Left lung (tissue), 10 donors: Measurements from ENCODE around the gene ATP10A. TPM values are rescaled to one million over a fixed set of nuclear protein-coding genes. Genes with fewer than 3 reads are reported as not detected.

Experiments
- ATAC-seq: fragments of 200-7000 bp; cut with Tn5 transposase; one replicate; pipeline ENCODE4 v1.9.1; 2020; ENCODE audit warnings: moderate library complexity
- DNase-seq, 4 donors: peaks; one replicate each; pipeline ENCODE4 v3.0.0-alpha.2; 2013 to 2020
- H3K27ac ChIP-seq, 2 donors: fragments of 200-600 bp; sonication (generic) in 1 of 2; one replicate each; pipeline versions ENCODE4 v1.5.0 to v1.8.0; 2020 to 2021
- H3K27me3 ChIP-seq, 2 donors: fragments of 200-600 bp; sonication (generic) in 1 of 2; one replicate each; pipeline versions ENCODE4 v1.5.0 to v1.8.0; 2020 to 2021
- H3K36me3 ChIP-seq, 2 donors: fragments of 200-600 bp; sonication (generic) in 1 of 2; one replicate each; pipeline versions ENCODE4 v1.5.0 to v1.8.0; 2020 to 2021
- H3K4me1 ChIP-seq, 2 donors: fragments of 200-600 bp; one replicate each; pipeline ENCODE4 v1.8.0; 2021
- H3K4me3 ChIP-seq, 2 donors: fragments of 200-600 bp; sonication (generic) in 1 of 2; one replicate each; pipeline versions ENCODE4 v1.5.0 to v1.8.0; 2020 to 2021; ENCODE audit warnings: mild to moderate bottlenecking in 1 of 2
- H3K9me3 ChIP-seq, 2 donors: fragments of 200-600 bp; sonication (generic) in 1 of 2; one replicate each; pipeline versions ENCODE4 v1.5.0 to v1.8.0; 2020 to 2021
- CTCF ChIP-seq, 2 donors: fragments of 200-600 bp; sonication (generic) in 1 of 2; IDR thresholded peaks; one replicate each; pipeline versions ENCODE4 v1.5.0 to v1.8.0; 2021; ENCODE audit warnings: antibody characterized with exemption in 2 of 2
- intact Hi-C, 2 donors: fragments of 100-400 bp; cut with DNase I; formaldehyde crosslinking; loops; one replicate each; pipeline versions ENCODE4 v1.11.2 to v1.14.2; 2022
- polyA plus RNA-seq, 6 donors: library from polyadenylated mRNA; unstranded; fragments of 120-200 nt; gene quantifications; one replicate each; pipeline ENCODE4 v1.2.1, GENCODE V29; 2013; ENCODE audit not compliant: insufficient read length in 6 of 6
- total RNA-seq, 2 donors: library from RNA; stranded (reverse); fragmentation: NEBNext Ultra II Directional; extraction: Animal tissue kit (Norgen Biotek cat#: 25700); gene quantifications; one replicate each; pipeline ENCODE4 v1.2.1, GENCODE V29; 2021
- donor health status: DM: no; HTN: yes; CAD: no.
- donor health status: DM: no; HTN: no; CAD: no.

Gene ATP10A
- total and polyA plus RNA-seq, 8 donors = 0.70 to 46.1 (median 0.87) TPM

DNA sequence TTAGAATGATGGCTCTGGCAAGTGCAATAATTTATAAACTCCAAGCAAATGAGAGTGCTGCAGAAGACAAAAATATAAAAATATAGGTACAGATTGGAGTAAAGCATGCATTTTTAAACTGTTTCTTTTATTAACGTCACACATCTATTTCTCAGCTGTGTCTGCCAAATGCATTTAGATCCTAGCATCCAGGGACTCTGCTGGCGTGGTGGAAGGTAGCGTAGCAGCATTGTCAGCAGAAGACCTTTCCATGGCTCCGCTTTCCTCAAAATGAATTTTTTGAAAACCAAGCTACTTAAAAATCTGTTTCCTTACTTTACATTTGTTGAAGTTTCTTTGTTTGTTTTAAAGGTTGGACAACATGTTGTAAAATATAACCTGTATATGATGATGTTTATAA lies 16.3 kb upstream of the ATP10A start:
- no peak overlapping the region for H3K4me3 ChIP-seq
- H3K27ac ChIP-seq = no peak overlapping the region
- ATAC-seq (no peak), DNase-seq (no peak)
- no peak for TF ChIP-seq CTCF (IDR thresholded peaks at IDR 0.05)
- H3K36me3 ChIP-seq = no peaks in the 10 kb centered on the region
- H3K9me3 ChIP-seq = no peaks in the 10 kb centered on the region
- H3K27me3 ChIP-seq = peaks cover 0 to 4% of the 10 kb centered on the region in 2 donors
- intact Hi-C loops = no loop called here
- peaks cover 3 to 4% of the 10 kb centered on the region in 2 donors for H3K4me1 ChIP-seq

DNA sequence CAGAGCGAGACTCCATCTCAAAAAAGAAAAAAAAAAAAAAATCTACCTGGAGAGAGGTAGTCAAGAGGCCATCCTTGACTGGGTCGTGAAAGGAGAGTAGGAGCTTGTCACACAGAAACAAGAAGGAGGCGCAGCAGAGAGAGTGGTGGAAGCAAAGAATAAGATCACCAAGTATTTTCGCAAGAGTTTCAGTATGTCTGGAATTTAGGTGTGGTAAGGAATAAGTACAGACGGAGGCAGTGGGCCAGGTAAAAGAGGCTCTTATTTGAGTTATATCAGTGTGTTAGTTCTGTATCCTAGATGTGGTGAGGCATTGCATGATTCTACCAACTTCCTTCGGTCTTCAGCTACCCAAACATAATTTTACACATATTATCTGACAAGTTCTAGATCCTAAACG lies 14.6 kb upstream of the ATP10A start:
- Histone ChIP-seq H3K36me3 (no peaks in the 10 kb centered on the region), H3K27me3 (peaks cover 0 to 4% of the 10 kb centered on the region in 2 donors), H3K4me1 (peaks cover 0 to 3% of the 10 kb centered on the region in 2 donors), H3K9me3 (no peaks in the 10 kb centered on the region), H3K4me3 (no peak overlapping the region), H3K27ac (peak overlapping the region; percentile 50 to 63)
- TF ChIP-seq CTCF (IDR thresholded peaks at IDR 0.05) = no peak
- DNase-seq = no peak
- intact Hi-C loops = no loop called here
- peak; percentile 90 for ATAC-seq

DNA sequence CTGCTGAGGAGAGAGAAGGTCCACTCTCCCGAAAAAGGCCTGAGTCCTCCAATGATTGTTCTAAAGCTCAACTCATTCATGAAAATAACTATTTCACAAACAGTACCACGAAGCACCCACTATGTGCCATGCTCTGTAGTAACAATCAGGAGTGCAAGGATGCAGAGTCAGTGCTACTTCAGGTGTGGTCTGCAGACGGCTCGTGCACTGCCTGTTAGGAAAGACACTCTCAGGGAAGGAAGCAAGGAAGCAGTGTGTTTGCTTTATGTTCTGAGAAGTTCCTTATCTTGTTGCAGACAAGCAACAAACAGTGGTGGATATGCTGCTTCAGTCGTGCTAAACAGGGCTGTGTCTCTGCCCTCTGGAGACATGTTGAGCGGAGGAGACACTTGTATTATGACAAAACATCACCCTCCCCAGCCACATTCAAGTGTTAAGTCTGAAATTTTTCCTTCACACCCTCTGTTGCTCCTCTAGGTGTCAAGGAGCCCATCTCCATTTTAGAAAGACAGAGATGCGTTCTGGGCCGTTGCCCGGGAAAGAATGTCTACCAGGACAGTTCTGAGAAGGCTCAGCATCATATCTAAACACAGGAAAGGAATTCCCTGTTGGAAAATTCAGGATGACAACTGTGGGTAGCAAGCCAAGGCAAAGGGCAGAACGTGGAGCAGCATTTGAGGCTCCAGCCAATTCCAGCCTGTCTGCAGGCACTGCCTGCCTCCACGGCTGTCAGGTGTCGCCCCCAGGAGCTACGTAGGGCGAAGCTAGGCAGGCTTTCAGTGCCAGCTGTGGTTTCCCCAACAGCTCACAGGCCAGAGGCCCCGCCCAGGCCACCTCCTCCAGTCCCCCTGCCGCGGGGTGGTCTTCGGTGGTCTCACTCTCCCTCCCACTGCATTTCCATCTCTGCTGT lies 13.4 kb upstream of the ATP10A start:
- Histone ChIP-seq H3K4me1 (no peaks in the 10 kb centered on the region), H3K27ac (peak overlapping the region in 1 of 2 donors; percentile 31), H3K27me3 (peaks cover 0 to 4% of the 10 kb centered on the region in 2 donors), H3K4me3 (no peak overlapping the region), H3K36me3 (no peaks in the 10 kb centered on the region), H3K9me3 (no peaks in the 10 kb centered on the region)
- intact Hi-C loops = no loop called here
- no peak for TF ChIP-seq CTCF (IDR thresholded peaks at IDR 0.05)
- ATAC-seq (no peak), DNase-seq (peak in 1 of 4 donors; percentile 46)

GRCh38 chr15:25875566-25875965 lies 12.4 kb upstream of the ATP10A start:
- Histone ChIP-seq H3K4me3 (no peak overlapping the region), H3K36me3 (no peaks in the 10 kb centered on the region), H3K9me3 (no peaks in the 10 kb centered on the region), H3K4me1 (no peaks in the 10 kb centered on the region), H3K27me3 (peaks cover 0 to 4% of the 10 kb centered on the region in 2 donors), H3K27ac (no peak overlapping the region)
- no peak for TF ChIP-seq CTCF (IDR thresholded peaks at IDR 0.05)
- ATAC-seq = no peak
- intact Hi-C loops = no loop called here
- DNase-seq = no peak

DNA sequence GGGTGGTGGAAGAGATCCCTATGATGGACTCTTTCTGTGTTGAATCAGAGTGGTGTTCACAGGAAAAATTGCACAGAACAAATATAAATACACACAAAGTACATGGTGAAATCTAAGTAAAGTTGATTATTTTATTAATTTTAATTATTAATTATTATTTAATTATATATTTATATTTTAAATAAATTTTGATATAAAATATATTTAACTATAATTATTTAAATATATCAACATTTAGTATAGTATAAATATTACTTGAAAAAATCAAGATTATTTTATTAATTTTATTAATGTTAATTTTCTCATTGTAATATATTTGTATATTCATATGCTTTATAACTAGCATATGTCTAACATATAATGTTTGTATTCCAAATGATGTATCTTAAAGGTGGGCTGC lies 11.3 kb upstream of the ATP10A start:
- no peak for TF ChIP-seq CTCF (IDR thresholded peaks at IDR 0.05)
- no peak for ATAC-seq
- H3K27me3 ChIP-seq = peaks cover 0 to 4% of the 10 kb centered on the region in 2 donors

More for the DNA sequence above, 11.3 kb upstream of the ATP10A start:
- H3K27ac ChIP-seq = no peak overlapping the region
- H3K4me1 ChIP-seq = no peaks in the 10 kb centered on the region
- intact Hi-C loops = no loop called here
- no peak for DNase-seq
- H3K9me3 ChIP-seq = no peaks in the 10 kb centered on the region
- no peak overlapping the region for H3K4me3 ChIP-seq
- H3K36me3 ChIP-seq = no peaks in the 10 kb centered on the region
